Aorta (tissue), 5 donors: ENCODE data around the gene F9. TPM values are rescaled to one million over a fixed set of nuclear protein-coding genes. Genes with fewer than 3 reads are reported as not detected.

Source experiments
- ATAC-seq: fragments of 200-7000 bp; cut with Tn5 transposase; one replicate; pipeline ENCODE4 v1.9.1; 2022; ENCODE audit warnings: moderate library complexity; ENCODE audit not compliant: low FRiP score
- DNase-seq, 2 donors: peaks; one replicate each; pipeline ENCODE4 v3.0.0-alpha.2; 2020
- H3K27ac ChIP-seq, 2 donors: one replicate each; pipeline ENCODE4 v1.5.1; 2013; ENCODE audit warnings: low read length in 2 of 2, mild to moderate bottlenecking in 2 of 2, moderate library complexity in 2 of 2, control low read depth in 1 of 2, inconsistent platforms in 1 of 2, low read depth in 1 of 2
- H3K27me3 ChIP-seq, 2 donors: one replicate each; pipeline ENCODE4 v1.6.1; 2013; ENCODE audit warnings: control low read depth in 1 of 2, low read length in 1 of 2, mild to moderate bottlenecking in 1 of 2, moderate library complexity in 1 of 2; ENCODE audit not compliant: insufficient read depth in 2 of 2, control insufficient read depth in 1 of 2
- H3K36me3 ChIP-seq, 2 donors: one replicate each; pipeline ENCODE4 v1.6.1; 2013; ENCODE audit warnings: control low read depth in 1 of 2, low read length in 1 of 2, mild to moderate bottlenecking in 1 of 2; ENCODE audit not compliant: insufficient read depth in 2 of 2, control insufficient read depth in 1 of 2
- H3K4me1 ChIP-seq, 2 donors: one replicate each; pipeline ENCODE4 v1.6.1; 2013; ENCODE audit warnings: low read length in 2 of 2, control low read depth in 1 of 2, mild to moderate bottlenecking in 1 of 2, moderate library complexity in 1 of 2; ENCODE audit not compliant: insufficient read depth in 2 of 2, control insufficient read depth in 1 of 2
- H3K4me3 ChIP-seq, 2 donors: one replicate each; pipeline ENCODE4 v1.5.1; 2013; ENCODE audit warnings: low read length in 2 of 2, control low read depth in 1 of 2, mild to moderate bottlenecking in 1 of 2
- H3K9me3 ChIP-seq: one replicate; pipeline ENCODE4 v1.6.1; 2013; ENCODE audit warnings: mild to moderate bottlenecking, low read length; ENCODE audit not compliant: control insufficient read depth
- WGBS, 2 donors: extraction: QIAGEN DNeasy Blood & Tissue Kit; methylation state at CpG; one replicate each; pipeline ENCODE4 v1.1.7; 2013; 5-methylcytosine and 5-hydroxymethylcytosine counted together
- intact Hi-C, 2 donors: fragments of 100-400 bp; cut with DNase I; formaldehyde crosslinking; loops; one replicate each; pipeline versions ENCODE4 v1.14.2 to v1.15.0; 2022
- polyA plus RNA-seq, 2 donors: library from polyadenylated mRNA; stranded (reverse); fragments of 200-250 nt; gene quantifications; one replicate each; pipeline ENCODE4 v1.2.3, GENCODE V29; 2013
- total RNA-seq, 2 donors: library from RNA; stranded (reverse); fragmentation: NEBNext Ultra II Directional; extraction: Animal tissue kit (Norgen Biotek cat#: 25700); gene quantifications; one replicate each; pipeline ENCODE4 v1.2.1, GENCODE V29; 2021
- donor health status: healthy with polysubstance abuse.
- donor health status: Bipolar disorder and iron deficiency.
- donor health status: DM: no; HTN: no; CAD: no.
- donor health status: DM: no; HTN: no; CAD: no.
- donor health status: DM: yes; HTN: yes; CAD: no.

Gene F9
- total and polyA plus RNA-seq, 4 donors: not detected

- H3K27me3 ChIP-seq: no peaks in the 10 kb centered on the region
- H3K4me1 ChIP-seq: no peaks in the 10 kb centered on the region
- no peaks in the 10 kb centered on the region for H3K9me3 ChIP-seq
- ATAC-seq (no peak), DNase-seq (no peak)
- no peak overlapping the region for H3K27ac ChIP-seq
- no peaks in the 10 kb centered on the region for H3K36me3 ChIP-seq
- H3K4me3 ChIP-seq: no peak overlapping the region
- intact Hi-C loops: no loop called here
Measured at GRCh38 chrX:139560221-139560620, 29.7 kb downstream of the F9 start.

- Histone ChIP-seq H3K27me3 (no peaks in the 10 kb centered on the region), H3K4me3 (no peak overlapping the region), H3K4me1 (no peaks in the 10 kb centered on the region), H3K9me3 (no peaks in the 10 kb centered on the region), H3K27ac (no peak overlapping the region), H3K36me3 (no peaks in the 10 kb centered on the region)
- 68 to 93% methylated on average over 5 of the region's 5 CpGs for WGBS, 2 donors
- ATAC-seq (no peak), DNase-seq (no peak)
- intact Hi-C loops: no loop called here
Measured at GRCh38 chrX:139563251-139563650, 32.7 kb downstream of the F9 start.

GRCh38 chrX:139566981-139567380, 36.4 kb downstream of the F9 start:
- DNase-seq (no peak), ATAC-seq (no peak)
- 63 to 87% methylated on average over 1 of the region's 1 CpG for WGBS, 2 donors
- Histone ChIP-seq H3K4me3 (no peak overlapping the region), H3K4me1 (no peaks in the 10 kb centered on the region), H3K36me3 (no peaks in the 10 kb centered on the region), H3K9me3 (no peaks in the 10 kb centered on the region), H3K27ac (no peak overlapping the region), H3K27me3 (no peaks in the 10 kb centered on the region)
- intact Hi-C loops: no loop called here

GRCh38 chrX:139581068-139581467, 50.5 kb downstream of the F9 start:
- Histone ChIP-seq H3K27ac (no peak overlapping the region), H3K4me1 (no peaks in the 10 kb centered on the region), H3K4me3 (no peak overlapping the region), H3K27me3 (no peaks in the 10 kb centered on the region), H3K36me3 (no peaks in the 10 kb centered on the region), H3K9me3 (no peaks in the 10 kb centered on the region)
- intact Hi-C loops: no loop called here
- DNase-seq: no peak
- ATAC-seq: no peak
- 38 to 55% methylated on average over 4 of the region's 4 CpGs for WGBS, 2 donors

- DNase-seq (no peak), ATAC-seq (no peak)
- Histone ChIP-seq H3K4me1 (no peaks in the 10 kb centered on the region), H3K27me3 (no peaks in the 10 kb centered on the region), H3K4me3 (no peak overlapping the region), H3K27ac (no peak overlapping the region), H3K9me3 (no peaks in the 10 kb centered on the region), H3K36me3 (no peaks in the 10 kb centered on the region)
- intact Hi-C loops: no loop called here
- 69 to 79% methylated on average over 5 of the region's 5 CpGs for WGBS, 2 donors
Measured at GRCh38 chrX:139585613-139586012, 55.1 kb downstream of the F9 start.

GRCh38 chrX:139596068-139596467, 65.5 kb downstream of the F9 start:
- Histone ChIP-seq H3K27ac (no peak overlapping the region), H3K36me3 (no peaks in the 10 kb centered on the region), H3K4me3 (no peak overlapping the region), H3K9me3 (no peaks in the 10 kb centered on the region), H3K27me3 (no peaks in the 10 kb centered on the region), H3K4me1 (no peaks in the 10 kb centered on the region)
- 42 to 48% methylated on average over 4 of the region's 4 CpGs for WGBS, 2 donors
- ATAC-seq (no peak), DNase-seq (no peak)
- intact Hi-C loops: no loop called here

GRCh38 chrX:139600105-139600504, 69.6 kb downstream of the F9 start:
- H3K27me3 ChIP-seq: no peaks in the 10 kb centered on the region
- no peak overlapping the region for H3K4me3 ChIP-seq
- no peaks in the 10 kb centered on the region for H3K4me1 ChIP-seq
- ATAC-seq (no peak), DNase-seq (no peak)
- no peaks in the 10 kb centered on the region for H3K36me3 ChIP-seq
- H3K9me3 ChIP-seq: no peaks in the 10 kb centered on the region
- 34 to 52% methylated on average over 1 of the region's 1 CpG for WGBS, 2 donors
- intact Hi-C loops: no loop called here
- no peak overlapping the region for H3K27ac ChIP-seq

Other genes with a start within 250 kb of the F9 start
- gene MCF2, start 177.4 kb downstream of the F9 start, total RNA-seq: 1 to 10 TPM in 1 of 2 donors, under 1 TPM in 1; 0.97 to 1.1 TPM
- gene MCF2, start 177.4 kb downstream of the F9 start, polyA plus RNA-seq: 1 to 10 TPM; 1.6 to 2.3 TPM